SK-N-SH (cell line): ENCODE measurements around the gene IL7R.

Source experiments
- CTCF ChIP-seq: fragments of 200-600 bp; sonication (generic); IDR thresholded peaks from 2 replicates; pipeline ENCODE4 v1.6.1; 2017; ENCODE audit warnings: antibody characterized with exemption, mild to moderate bottlenecking, moderate library complexity
- EP300 ChIP-seq, 2 experiments: IDR thresholded peaks; 2 replicates each; pipeline versions ENCODE4 v1.4.0 to v1.6.1; 2012; ENCODE audit warnings: borderline replicate concordance in 1 of 2, low read depth in 1 of 2, low read length in 1 of 2
- EZH2phosphoT487 ChIP-seq: fragments of 200-600 bp; sonication (generic); IDR thresholded peaks from 2 replicates; pipeline ENCODE4 v1.6.1; 2017; ENCODE audit warnings: low read depth, mixed run types, mild to moderate bottlenecking, antibody characterized with exemption, moderate library complexity, borderline replicate concordance
- FOXJ3 ChIP-seq: sonication (generic); formaldehyde crosslinking; IDR thresholded peaks from 2 replicates; pipeline ENCODE4 v1.5.1; 2020; ENCODE audit warnings: mild to moderate bottlenecking, missing genetic modification reagents
- GABPA ChIP-seq: IDR thresholded peaks from 2 replicates; pipeline ENCODE4 v1.4.0; 2012; ENCODE audit warnings: low read depth, mild to moderate bottlenecking
- MAX ChIP-seq: IDR thresholded peaks from 2 replicates; pipeline ENCODE4 v1.4.0; 2012; ENCODE audit warnings: low read depth
- NFIC ChIP-seq: IDR thresholded peaks from 2 replicates; pipeline ENCODE4 v1.4.0; 2012; ENCODE audit warnings: borderline replicate concordance
- RAD21 ChIP-seq: IDR thresholded peaks from 2 replicates; pipeline ENCODE4 v1.6.1; 2012; ENCODE audit warnings: mild to moderate bottlenecking, low read length
- REST ChIP-seq: IDR thresholded peaks from 2 replicates; pipeline ENCODE4 v1.6.1; 2012; ENCODE audit warnings: mild to moderate bottlenecking, low read depth, low read length, moderate library complexity
- USF1 ChIP-seq: IDR thresholded peaks from 2 replicates; pipeline ENCODE4 v1.4.0; 2012; ENCODE audit warnings: low read depth, borderline replicate concordance
- YY1 ChIP-seq: IDR thresholded peaks from 2 replicates; pipeline ENCODE4 v1.4.0; 2012; ENCODE audit warnings: low read depth, mild to moderate bottlenecking

GRCh38 chr5:35828082-35828598 is 28.6 kb upstream of the IL7R start:
- TF ChIP-seq GABPA = no peak
- TF ChIP-seq EP300 (IDR thresholded peaks at IDR 0.05; ENCODE audit: borderline replicate concordance in 1 of 2, low read depth in 1 of 2, low read length in 1 of 2) = no peak
- TF ChIP-seq CTCF = no peak
- TF ChIP-seq EZH2phosphoT487 = no peak
- TF ChIP-seq RAD21 = no peak
- no peak for TF ChIP-seq REST
- no peak for TF ChIP-seq NFIC
- TF ChIP-seq MAX = no peak
- no peak for TF ChIP-seq USF1
- no peak for TF ChIP-seq FOXJ3 (CRISPR knock-in tag)
- TF ChIP-seq YY1 = no peak
